Panc1 (cell line): ENCODE data around the gene HOXD9.

Experiments used
- POLR2AphosphoS5 ChIP-seq: IDR thresholded peaks from 2 replicates; pipeline ENCODE4 v1.6.1; 2012; ENCODE audit warnings: mild to moderate bottlenecking, low read depth, low read length, moderate library complexity
- REST ChIP-seq, 2 experiments: IDR thresholded peaks; 2 replicates each; pipeline ENCODE4 v1.6.1; 2011 to 2012; ENCODE audit warnings: low read depth in 2 of 2, control low read depth in 1 of 2, low read length in 1 of 2, mild to moderate bottlenecking in 1 of 2, moderate library complexity in 1 of 2; ENCODE audit not compliant: insufficient read depth in 1 of 2
- SIN3A ChIP-seq: IDR thresholded peaks from 2 replicates; pipeline ENCODE4 v1.6.1; 2012; ENCODE audit warnings: low read depth, mild to moderate bottlenecking, low read length, moderate library complexity, borderline replicate concordance; ENCODE audit not compliant: insufficient read depth
- TCF7L2 ChIP-seq: IDR thresholded peaks from 2 replicates; pipeline ENCODE4 v1.6.1; 2011; ENCODE audit warnings: mild to moderate bottlenecking, low read depth, low read length, inconsistent platforms
- TF ChIP-seq, protein P1 (sequence below): fragments of 450-650 bp; IDR thresholded peaks from 2 replicates; pipeline ENCODE4 v1.5.1; 2017; ENCODE audit warnings: mild to moderate bottlenecking

- TF ChIP-seq, protein P1, sequence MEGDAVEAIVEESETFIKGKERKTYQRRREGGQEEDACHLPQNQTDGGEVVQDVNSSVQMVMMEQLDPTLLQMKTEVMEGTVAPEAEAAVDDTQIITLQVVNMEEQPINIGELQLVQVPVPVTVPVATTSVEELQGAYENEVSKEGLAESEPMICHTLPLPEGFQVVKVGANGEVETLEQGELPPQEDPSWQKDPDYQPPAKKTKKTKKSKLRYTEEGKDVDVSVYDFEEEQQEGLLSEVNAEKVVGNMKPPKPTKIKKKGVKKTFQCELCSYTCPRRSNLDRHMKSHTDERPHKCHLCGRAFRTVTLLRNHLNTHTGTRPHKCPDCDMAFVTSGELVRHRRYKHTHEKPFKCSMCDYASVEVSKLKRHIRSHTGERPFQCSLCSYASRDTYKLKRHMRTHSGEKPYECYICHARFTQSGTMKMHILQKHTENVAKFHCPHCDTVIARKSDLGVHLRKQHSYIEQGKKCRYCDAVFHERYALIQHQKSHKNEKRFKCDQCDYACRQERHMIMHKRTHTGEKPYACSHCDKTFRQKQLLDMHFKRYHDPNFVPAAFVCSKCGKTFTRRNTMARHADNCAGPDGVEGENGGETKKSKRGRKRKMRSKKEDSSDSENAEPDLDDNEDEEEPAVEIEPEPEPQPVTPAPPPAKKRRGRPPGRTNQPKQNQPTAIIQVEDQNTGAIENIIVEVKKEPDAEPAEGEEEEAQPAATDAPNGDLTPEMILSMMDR: no peak
- TF ChIP-seq TCF7L2 (no peak), REST (IDR thresholded peaks at IDR 0.05; ENCODE audit: insufficient read depth in 1 of 2, low read depth in 2 of 2, low read length in 1 of 2) (no peak), POLR2AphosphoS5 (no peak), SIN3A (no peak)
These were observed 40.6 kb downstream of the HOXD9 start for GRCh38 chr2:176162911-176163671.
